HCT116 (cell line): ENCODE data around the gene RPL36A. TPM values are rescaled to one million over a fixed set of nuclear protein-coding genes. Genes with fewer than 3 reads are reported as not detected.

Experiments
- ATAC-seq: fragments of 200-7000 bp; cut with Tn5 transposase; 2 replicates; pipeline ENCODE4 v1.9.1; 2020; ENCODE audit warnings: mild to moderate bottlenecking, moderate library complexity
- BruUV-seq: library from RNA; stranded (reverse); fragments of 400-500 nt; replicated peaks from 2 replicates; lab custom pipeline; 2021; lab: Mats Ljungman, UMichigan
- CTCF ChIA-PET: fragments of 300-600 bp; sonication (Branson Sonifier 250); formaldehyde crosslinking; loops from one replicate; lab custom pipeline; 2021; ENCODE audit warnings: antibody characterized with exemption; lab: Charles Lee
- POLR2A ChIA-PET: fragments of 300-600, 350-600 bp; sonication (Branson Sonifier 250); formaldehyde crosslinking; loops from one replicate; lab custom pipeline; 2021; ENCODE audit warnings: antibody characterized with exemption; lab: Charles Lee
- RAD21 ChIA-PET, 2 experiments: fragments of 300-600 bp; sonication (Branson Sonifier 250); formaldehyde crosslinking; loops; one replicate each; lab custom pipeline; 2023; ENCODE audit warnings: low total read pairs in 2 of 2; ENCODE audit not compliant: uncharacterized antibody in 2 of 2, unreplicated experiment in 2 of 2, low non-redundant PET in 1 of 2; lab: Charles Lee
- DNase-seq: peaks from one replicate; pipeline ENCODE4 v3.0.0-alpha.2; 2010; ENCODE audit warnings: low read depth, low spot score
- H2AFZ ChIP-seq: fragments of 200-600 bp; shearing (Covaris generic), sonication (generic); 2 replicates; pipeline ENCODE4 v1.6.1; 2017; ENCODE audit warnings: low read depth, mixed run types, mixed read lengths, antibody characterized with exemption, low read length; ENCODE audit not compliant: poor library complexity, severe bottlenecking
- H3K27ac ChIP-seq: 2 replicates; pipeline ENCODE4 v1.5.1; 2012; ENCODE audit warnings: low read depth, low read length
- H3K27me3 ChIP-seq: fragments of 200-600 bp; sonication (generic); 2 replicates; pipeline ENCODE4 v1.6.1; 2016; ENCODE audit warnings: mixed run types, low read length, mixed read lengths; ENCODE audit not compliant: insufficient read depth
- H3K36me3 ChIP-seq, 2 experiments: fragments of 200-500 bp in 1 of 2; fragments of 200-600 bp in 1 of 2; sonication (Bioruptor generic) in 1 of 2; sonication (generic) in 1 of 2; 2 replicates each; pipeline versions ENCODE4 v1.5.1 to v1.6.1; 2014 to 2016; ENCODE audit warnings: low read length in 2 of 2, inconsistent platforms in 1 of 2, mixed read lengths in 1 of 2, mixed run types in 1 of 2; ENCODE audit not compliant: insufficient read depth in 2 of 2, control insufficient read depth in 1 of 2
- H3K4me1 ChIP-seq, 2 experiments: fragments of 200-600 bp in 1 of 2; sonication (generic) in 1 of 2; 2 replicates each; pipeline versions ENCODE4 v1.5.1 to v1.6.1; 2012 to 2017; ENCODE audit warnings: low read length in 2 of 2, inconsistent platforms in 1 of 2, mild to moderate bottlenecking in 1 of 2, mixed read lengths in 1 of 2, mixed run types in 1 of 2, moderate library complexity in 1 of 2; ENCODE audit not compliant: insufficient read depth in 2 of 2, control insufficient read depth in 1 of 2
- H3K4me2 ChIP-seq: fragments of 200-600 bp; sonication (generic); 2 replicates; pipeline ENCODE4 v1.6.1; 2017; ENCODE audit warnings: mixed run types, low read length, mixed read lengths
- H3K4me3 ChIP-seq, 2 experiments: fragments of 200-600 bp in 1 of 2; sonication (generic) in 1 of 2; replicated peaks in 1 of 2; 2 replicates each; pipeline ENCODE4 v1.5.1; 2011 to 2016; ENCODE audit warnings: low read length in 2 of 2, control low read depth in 1 of 2, low read depth in 1 of 2, mild to moderate bottlenecking in 1 of 2, mixed read lengths in 1 of 2, mixed run types in 1 of 2
- H3K79me2 ChIP-seq: fragments of 200-600 bp; sonication (generic); 2 replicates; pipeline ENCODE4 v1.6.1; 2017; ENCODE audit warnings: mild to moderate bottlenecking, mixed run types, low read length, moderate library complexity, mixed read lengths; ENCODE audit not compliant: insufficient read depth
- H3K9ac ChIP-seq: fragments of 200-600 bp; sonication (generic); 2 replicates; pipeline ENCODE4 v1.6.1; 2016; ENCODE audit warnings: low read length, mixed read lengths
- H3K9me2 ChIP-seq: fragments of 200-600 bp; sonication (generic), shearing (Covaris generic); 2 replicates; pipeline ENCODE4 v1.6.1; 2017; ENCODE audit warnings: mixed run types, mild to moderate bottlenecking, moderate library complexity; ENCODE audit not compliant: insufficient read depth
- H3K9me3 ChIP-seq, 2 experiments: fragments of 200-500 bp in 1 of 2; fragments of 200-600 bp in 1 of 2; sonication (Bioruptor generic) in 1 of 2; sonication (generic) in 1 of 2; 2 replicates each; pipeline ENCODE4 v1.6.1; 2014 to 2017; ENCODE audit warnings: low read length in 2 of 2, mixed read lengths in 2 of 2, inconsistent platforms in 1 of 2, low read depth in 1 of 2, mild to moderate bottlenecking in 1 of 2, mixed run types in 1 of 2, moderate library complexity in 1 of 2; ENCODE audit not compliant: control insufficient read depth in 1 of 2, insufficient read depth in 1 of 2
- H4K20me1 ChIP-seq: fragments of 200-600 bp; sonication (generic), shearing (Covaris generic); 2 replicates; pipeline ENCODE4 v1.6.1; 2017; ENCODE audit warnings: mixed run types, mild to moderate bottlenecking, moderate library complexity; ENCODE audit not compliant: insufficient read depth
- EZH2 ChIP-seq: fragments of 200-600 bp; sonication (generic); IDR thresholded peaks from 2 replicates; pipeline ENCODE4 v1.6.1; 2017; ENCODE audit warnings: antibody characterized with exemption, mixed run types
- POLR2AphosphoS5 ChIP-seq: IDR thresholded peaks from 2 replicates; pipeline ENCODE4 v1.6.1; 2011; ENCODE audit warnings: mild to moderate bottlenecking, low read depth, low read length, moderate library complexity
- SP1 ChIP-seq: IDR thresholded peaks from 2 replicates; pipeline ENCODE4 v1.6.1; 2012; ENCODE audit warnings: low read depth
- TCF7L2 ChIP-seq: IDR thresholded peaks from 2 replicates; pipeline ENCODE4 v1.7.0; 2011; ENCODE audit warnings: borderline replicate concordance, inconsistent platforms; ENCODE audit not compliant: insufficient read depth, insufficient read length; ENCODE audit errors: extremely low read depth
- intact Hi-C: fragments of 100-400 bp; cut with micrococcal nuclease; formaldehyde crosslinking; loops from 2 replicates; pipeline ENCODE4 v1.10.0; 2022
- total RNA-seq: library from RNA; stranded (reverse); gene quantifications from one replicate; pipeline ENCODE4 v1.2.1, GENCODE V29; 2021; ENCODE audit not compliant: unreplicated experiment
- TF ChIP-seq, protein P1 (sequence below): IDR thresholded peaks from 2 replicates; pipeline ENCODE4 v1.6.1; 2012; ENCODE audit warnings: low read depth

Gene RPL36A
- total RNA-seq, 1 experiment from 2014 or later = 360 TPM

DNA sequence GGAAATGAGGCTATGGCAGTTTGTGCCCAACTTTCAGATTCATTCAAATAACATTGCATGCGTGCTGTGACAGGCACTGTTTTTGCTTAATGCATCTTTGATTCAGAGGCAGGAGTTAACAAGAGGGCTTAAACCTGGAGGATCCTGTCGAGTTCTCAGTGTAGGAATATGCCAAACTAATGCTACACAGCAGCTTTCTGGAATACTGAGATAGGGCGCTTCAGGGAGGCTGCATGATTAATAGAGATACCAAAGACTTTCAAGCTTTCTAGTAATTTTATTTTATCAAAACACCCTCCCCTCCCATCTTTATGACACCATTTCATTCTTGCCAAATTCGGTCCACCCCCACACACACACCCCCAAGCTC lies 41.6 kb upstream of the RPL36A start:
- Histone ChIP-seq H4K20me1 (no peaks in the 10 kb centered on the region), H3K27me3 (no peaks in the 10 kb centered on the region), H2AFZ (peak overlapping the region; percentile 68), H3K9me2 (no peaks in the 10 kb centered on the region), H3K9me3 (no peaks in the 10 kb centered on the region), H3K4me3 (peak overlapping the region; percentile 73 to 81), H3K27ac (peak overlapping the region; percentile 63), H3K79me2 (peaks cover 40% of the 10 kb centered on the region), H3K36me3 (peaks cover 0 to 17% of the 10 kb centered on the region in 2 experiments; a peak in 2 of 4 replicates), H3K9ac (peak overlapping the region; percentile 80), H3K4me1 (peaks cover 2 to 18% of the 10 kb centered on the region in 2 experiments; a peak in 2 of 4 replicates), H3K4me2 (peak overlapping the region; percentile 86)
- TF ChIP-seq TCF7L2 (no peak), EZH2 (no peak), SP1 (no peak), POLR2AphosphoS5 (no peak)
- TF ChIP-seq, protein P1, sequence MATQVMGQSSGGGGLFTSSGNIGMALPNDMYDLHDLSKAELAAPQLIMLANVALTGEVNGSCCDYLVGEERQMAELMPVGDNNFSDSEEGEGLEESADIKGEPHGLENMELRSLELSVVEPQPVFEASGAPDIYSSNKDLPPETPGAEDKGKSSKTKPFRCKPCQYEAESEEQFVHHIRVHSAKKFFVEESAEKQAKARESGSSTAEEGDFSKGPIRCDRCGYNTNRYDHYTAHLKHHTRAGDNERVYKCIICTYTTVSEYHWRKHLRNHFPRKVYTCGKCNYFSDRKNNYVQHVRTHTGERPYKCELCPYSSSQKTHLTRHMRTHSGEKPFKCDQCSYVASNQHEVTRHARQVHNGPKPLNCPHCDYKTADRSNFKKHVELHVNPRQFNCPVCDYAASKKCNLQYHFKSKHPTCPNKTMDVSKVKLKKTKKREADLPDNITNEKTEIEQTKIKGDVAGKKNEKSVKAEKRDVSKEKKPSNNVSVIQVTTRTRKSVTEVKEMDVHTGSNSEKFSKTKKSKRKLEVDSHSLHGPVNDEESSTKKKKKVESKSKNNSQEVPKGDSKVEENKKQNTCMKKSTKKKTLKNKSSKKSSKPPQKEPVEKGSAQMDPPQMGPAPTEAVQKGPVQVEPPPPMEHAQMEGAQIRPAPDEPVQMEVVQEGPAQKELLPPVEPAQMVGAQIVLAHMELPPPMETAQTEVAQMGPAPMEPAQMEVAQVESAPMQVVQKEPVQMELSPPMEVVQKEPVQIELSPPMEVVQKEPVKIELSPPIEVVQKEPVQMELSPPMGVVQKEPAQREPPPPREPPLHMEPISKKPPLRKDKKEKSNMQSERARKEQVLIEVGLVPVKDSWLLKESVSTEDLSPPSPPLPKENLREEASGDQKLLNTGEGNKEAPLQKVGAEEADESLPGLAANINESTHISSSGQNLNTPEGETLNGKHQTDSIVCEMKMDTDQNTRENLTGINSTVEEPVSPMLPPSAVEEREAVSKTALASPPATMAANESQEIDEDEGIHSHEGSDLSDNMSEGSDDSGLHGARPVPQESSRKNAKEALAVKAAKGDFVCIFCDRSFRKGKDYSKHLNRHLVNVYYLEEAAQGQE = no peak
- ATAC-seq (peak; percentile 9; the same call in 1 of the 2 replicates), DNase-seq (no peak)
- TSS peak; percentile 96 for BruUV-seq
- RAD21 ChIA-PET = no interaction called here
- POLR2A ChIA-PET = interaction anchor here (2.9 kb wide), 1 partner anchor 41 kb away, joined by 17 read pairs; the partner anchor contains the start of gene RPL36A
- intact Hi-C loops = no loop called here
- CTCF ChIA-PET = no interaction called here
